PC-3 (cell line): ENCODE results near the gene CLDN15.

Experiments
- EZH2 ChIP-seq: fragments of 300-600 bp; sonication (generic); IDR thresholded peaks from one replicate; pipeline ENCODE4 v1.6.1; 2017; ENCODE audit warnings: antibody characterized with exemption, mild to moderate bottlenecking, low read length; ENCODE audit not compliant: unreplicated experiment
- EZH2phosphoT487 ChIP-seq: fragments of 300-600 bp; sonication (generic); IDR thresholded peaks from 2 replicates; pipeline ENCODE4 v1.6.1; 2018; ENCODE audit warnings: mild to moderate bottlenecking, antibody characterized with exemption, low read length, borderline replicate concordance
- TF ChIP-seq, protein P1 (sequence below): fragments of 300-600 bp; sonication (generic); conservative IDR thresholded peaks from 2 replicates; pipeline ENCODE4 v1.5.1; 2017; ENCODE audit warnings: antibody characterized with exemption, low read depth, mild to moderate bottlenecking, low read length

DNA sequence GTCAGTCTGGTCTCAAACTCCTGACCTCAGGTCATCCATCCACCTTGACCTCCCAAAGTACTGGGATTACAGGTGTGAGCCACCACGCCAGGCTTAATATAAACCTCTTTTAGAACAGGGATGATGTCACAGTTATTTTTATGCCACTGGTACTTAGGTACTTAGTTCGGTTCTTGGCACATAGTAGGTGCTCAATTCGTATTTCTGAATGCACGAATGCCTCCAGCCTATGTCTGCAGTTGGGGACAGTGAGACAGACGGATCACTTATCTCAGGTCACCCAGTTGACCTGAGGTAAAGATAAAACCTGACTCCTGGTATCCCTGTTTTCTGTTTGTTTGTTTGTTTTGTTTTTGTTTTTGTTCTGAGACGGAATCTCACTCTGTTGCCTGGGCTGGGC is 51.4 kb downstream of the CLDN15 start:
- TF ChIP-seq EZH2phosphoT487 (no peak), EZH2 (no peak)
- TF ChIP-seq, protein P1, sequence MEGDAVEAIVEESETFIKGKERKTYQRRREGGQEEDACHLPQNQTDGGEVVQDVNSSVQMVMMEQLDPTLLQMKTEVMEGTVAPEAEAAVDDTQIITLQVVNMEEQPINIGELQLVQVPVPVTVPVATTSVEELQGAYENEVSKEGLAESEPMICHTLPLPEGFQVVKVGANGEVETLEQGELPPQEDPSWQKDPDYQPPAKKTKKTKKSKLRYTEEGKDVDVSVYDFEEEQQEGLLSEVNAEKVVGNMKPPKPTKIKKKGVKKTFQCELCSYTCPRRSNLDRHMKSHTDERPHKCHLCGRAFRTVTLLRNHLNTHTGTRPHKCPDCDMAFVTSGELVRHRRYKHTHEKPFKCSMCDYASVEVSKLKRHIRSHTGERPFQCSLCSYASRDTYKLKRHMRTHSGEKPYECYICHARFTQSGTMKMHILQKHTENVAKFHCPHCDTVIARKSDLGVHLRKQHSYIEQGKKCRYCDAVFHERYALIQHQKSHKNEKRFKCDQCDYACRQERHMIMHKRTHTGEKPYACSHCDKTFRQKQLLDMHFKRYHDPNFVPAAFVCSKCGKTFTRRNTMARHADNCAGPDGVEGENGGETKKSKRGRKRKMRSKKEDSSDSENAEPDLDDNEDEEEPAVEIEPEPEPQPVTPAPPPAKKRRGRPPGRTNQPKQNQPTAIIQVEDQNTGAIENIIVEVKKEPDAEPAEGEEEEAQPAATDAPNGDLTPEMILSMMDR = no peak
